K562 (cell line): ENCODE data around the gene ST7. TPM values are rescaled to one million over a fixed set of nuclear protein-coding genes. Genes with fewer than 3 reads are reported as not detected.

ENCODE experiments used
- ATAC-seq: fragments of 200-7000 bp; cut with Tn5 transposase; 3 replicates; pipeline ENCODE4 v1.9.1; 2020; ENCODE audit warnings: moderate library complexity
- BruUV-seq: library from RNA; stranded (reverse); fragments of 400-500 nt; replicated peaks from 2 replicates; lab custom pipeline; 2021; lab: Mats Ljungman, UMichigan
- CTCF ChIA-PET: fragments of 300-600 bp; formaldehyde crosslinking; extraction: SDS; loops from one replicate; lab custom pipeline; 2021; ENCODE audit warnings: low intra/inter-chr PET ratio; lab: Yijun Ruan, JAX
- POLR2A ChIA-PET: fragments of 300-600, 350-650 bp; sonication (Branson Sonifier 250); formaldehyde crosslinking; extraction: SDS; loops from one replicate; lab custom pipeline; 2021; ENCODE audit warnings: antibody characterized with exemption, inconsistent platforms; lab: Yijun Ruan, JAX
- DNase-seq, 4 experiments: peaks; one replicate each; pipeline versions ENCODE4 v3.0.0 to v3.0.0-alpha.2; 2011 to 2018; ENCODE audit warnings: low spot score in 3 of 4, mixed read lengths in 3 of 4; ENCODE audit errors: extremely low read depth in 1 of 4
- FAIRE-seq: peaks from 2 replicates; lab custom pipeline; 2011; peaks lifted over from hg19 to GRCh38; lab: Jason Lieb, UNC
- H2AFZ ChIP-seq: 2 replicates; pipeline ENCODE4 v1.6.0; 2011; ENCODE audit warnings: low read depth, low read length, control low read depth, inconsistent platforms
- H3K27ac ChIP-seq: fragments of 200-600 bp; 3 replicates; pipeline ENCODE4 v1.8.0; 2011; ENCODE audit warnings: low read depth, mild to moderate bottlenecking, control low read depth, inconsistent platforms, low read length, moderate library complexity, mixed read lengths; ENCODE audit errors: extremely low read depth
- H3K27me3 ChIP-seq, 2 experiments: fragments of 300-600 bp in 1 of 2; 2 replicates in 1 of 2; 3 replicates in 1 of 2; pipeline versions ENCODE4 v1.6.0 to v1.8.0; 2011; ENCODE audit warnings: inconsistent platforms in 2 of 2, low read length in 2 of 2, mild to moderate bottlenecking in 1 of 2, mixed read lengths in 1 of 2, moderate library complexity in 1 of 2; ENCODE audit not compliant: control insufficient read depth in 2 of 2, insufficient read depth in 2 of 2
- H3K36me3 ChIP-seq: fragments of 300-600 bp; 3 replicates; pipeline ENCODE4 v1.8.0; 2011; ENCODE audit warnings: mild to moderate bottlenecking, low read length, inconsistent platforms; ENCODE audit not compliant: control insufficient read depth, insufficient read depth
- H3K4me1 ChIP-seq, 2 experiments: fragments of 200-600 bp in 1 of 2; replicated peaks in 1 of 2; 2 replicates in 1 of 2; 3 replicates in 1 of 2; pipeline versions ENCODE4 v1.5.1 to v1.8.0; 2011; ENCODE audit warnings: inconsistent platforms in 2 of 2, low read length in 2 of 2, mild to moderate bottlenecking in 1 of 2, mixed read lengths in 1 of 2, moderate library complexity in 1 of 2; ENCODE audit not compliant: control insufficient read depth in 2 of 2, insufficient read depth in 2 of 2
- H3K4me2 ChIP-seq: 2 replicates; pipeline ENCODE4 v1.6.1; 2011; ENCODE audit warnings: low read length, control low read depth, inconsistent platforms, mixed read lengths; ENCODE audit not compliant: insufficient read depth
- H3K4me3 ChIP-seq: fragments of 200-600 bp; sonication (generic), shearing (Covaris generic); 2 replicates; pipeline ENCODE4 v1.5.1; 2016; ENCODE audit warnings: control low read depth, inconsistent platforms
- H3K79me2 ChIP-seq: fragments of 200-600 bp; 3 replicates; pipeline ENCODE4 v1.8.0; 2011; ENCODE audit warnings: low read length, inconsistent platforms; ENCODE audit not compliant: control insufficient read depth, insufficient read depth
- H3K9ac ChIP-seq, 2 experiments: 2 replicates each; pipeline versions ENCODE4 v1.6.0 to v1.6.1; 2011; ENCODE audit warnings: low read depth in 2 of 2, low read length in 2 of 2, control low read depth in 1 of 2, inconsistent platforms in 1 of 2, mild to moderate bottlenecking in 1 of 2, mixed read lengths in 1 of 2; ENCODE audit not compliant: insufficient read depth in 1 of 2
- H3K9me1 ChIP-seq: one replicate; pipeline ENCODE4 v1.6.0; 2011; ENCODE audit warnings: inconsistent platforms, mild to moderate bottlenecking, low read length, moderate library complexity; ENCODE audit not compliant: control insufficient read depth, insufficient read depth
- H3K9me3 ChIP-seq: replicated peaks from 2 replicates; pipeline ENCODE4 v1.5.1; 2011; ENCODE audit warnings: low read depth, low read length, inconsistent platforms; ENCODE audit not compliant: control insufficient read depth, insufficient read depth
- H4K20me1 ChIP-seq: replicated peaks from 2 replicates; pipeline ENCODE4 v1.6.1; 2011; ENCODE audit warnings: low read length, inconsistent platforms, mixed read lengths; ENCODE audit not compliant: control insufficient read depth, insufficient read depth
- BACH1 ChIP-seq: fragments of 200-800 bp; sonication (Bioruptor generic); IDR thresholded peaks from 2 replicates; pipeline ENCODE4 v1.6.1; 2016; ENCODE audit warnings: missing genetic modification characterization, missing compliant biosample characterization
- BCL6 ChIP-seq: fragments of 250-450 bp; sonication (Bioruptor Pico); IDR thresholded peaks from 2 replicates; pipeline ENCODE4 v1.4.0; 2020
- CTBP1 ChIP-seq: fragments of 450-650 bp; IDR thresholded peaks from 2 replicates; pipeline ENCODE4 v1.6.1; 2016; ENCODE audit warnings: borderline replicate concordance
- CXXC5 ChIP-seq: fragments of 250-450 bp; sonication (Bioruptor Pico); IDR thresholded peaks from 2 replicates; pipeline ENCODE4 v1.8.0; 2022; ENCODE audit warnings: inconsistent platforms, mild to moderate bottlenecking, moderate library complexity
- EHMT2 ChIP-seq: fragments of 450-650 bp; IDR thresholded peaks from 2 replicates; pipeline ENCODE4 v1.6.1; 2018; ENCODE audit warnings: antibody characterized with exemption
- GTF2F1 ChIP-seq: IDR thresholded peaks from 2 replicates; pipeline ENCODE4 v1.6.1; 2011; ENCODE audit warnings: low read depth, low read length, improper control_type of control experiment
- NCOA4 ChIP-seq: fragments of 450-650 bp; IDR thresholded peaks from 2 replicates; pipeline ENCODE4 v1.6.1; 2018; ENCODE audit warnings: mild to moderate bottlenecking; ENCODE audit not compliant: partially characterized antibody
- TCF7L2 ChIP-seq: fragments of 150-350 bp; IDR thresholded peaks from 2 replicates; pipeline ENCODE4 v1.6.1; 2016; ENCODE audit warnings: low read depth, mild to moderate bottlenecking, low read length, moderate library complexity
- ZEB2 ChIP-seq: fragments of 450-650 bp; IDR thresholded peaks from 2 replicates; pipeline ENCODE4 v1.6.1; 2016
- WGBS: fragments of 100-300 bp; shearing (Covaris generic); methylation state at CpG from one replicate; pipeline ENCODE4 v1.1.6; 2016; ENCODE audit warnings: low coverage, mixed read lengths; ENCODE audit not compliant: insufficient coverage; ENCODE audit errors: missing lambda C conversion rate; 5-methylcytosine and 5-hydroxymethylcytosine counted together
- in situ Hi-C: fragments of 300-500 bp; cut with MboI; formaldehyde crosslinking; loops from 4 replicates; pipeline ENCODE4 v1.15.0; 2018; ENCODE audit warnings: inconsistent platforms, mixed read lengths
- intact Hi-C: fragments of 100-400 bp; cut with micrococcal nuclease; formaldehyde crosslinking; loops from 2 replicates; pipeline ENCODE4 v1.14.2; 2022
- polyA plus RNA-seq, 8 experiments: library from polyadenylated mRNA; depleted of rRNA in 4 of 8; stranded (reverse) in 5 of 8; unstranded in 3 of 8; fragments of >200 nt; fragmentation: Nextera tagmentation in 2 of 8; fragmentation: Illumina TruSeq in 1 of 8; extraction: Ambion mirVana in 2 of 8; extraction: Trizol in 1 of 8; gene quantifications; 2 replicates each; pipeline versions ENCODE4 v1.2.1 to v1.2.3, GENCODE V29; 2011 to 2014; ENCODE audit warnings: inconsistent platforms in 1 of 8, missing spikeins in 1 of 8
- total RNA-seq, 7 experiments: library from RNA; depleted of rRNA in 6 of 7; stranded (reverse); fragments of >200 nt in 6 of 7; fragmentation: Illumina TruSeq in 2 of 7; extraction: Trizol in 2 of 7; gene quantifications; 2 replicates each; pipeline versions ENCODE4 v1.2.1 to v1.2.3, GENCODE V29; 2011 to 2021; ENCODE audit warnings: low replicate concordance in 1 of 7
- TF ChIP-seq, protein P1 (sequence below), 2 experiments: IDR thresholded peaks in 1 of 2; conservative IDR thresholded peaks in 1 of 2; 2 replicates each; pipeline ENCODE4 v1.6.1; 2016; ENCODE audit warnings: low read depth in 2 of 2, mild to moderate bottlenecking in 1 of 2, missing compliant biosample characterization in 1 of 2, missing genetic modification characterization in 1 of 2, moderate library complexity in 1 of 2
- TF ChIP-seq, protein P2 (sequence below): fragments of 250-450 bp; sonication (Bioruptor Pico); IDR thresholded peaks from 2 replicates; pipeline ENCODE4 v1.9.0; 2021; ENCODE audit warnings: mild to moderate bottlenecking, inconsistent platforms

Gene ST7
- total and polyA plus RNA-seq, 9 of the 15 experiments (the other 6 are each of a cell fraction or from before 2014, with no cell fraction given), result 23.9 to 56.3 (median 36.9) TPM

DNA sequence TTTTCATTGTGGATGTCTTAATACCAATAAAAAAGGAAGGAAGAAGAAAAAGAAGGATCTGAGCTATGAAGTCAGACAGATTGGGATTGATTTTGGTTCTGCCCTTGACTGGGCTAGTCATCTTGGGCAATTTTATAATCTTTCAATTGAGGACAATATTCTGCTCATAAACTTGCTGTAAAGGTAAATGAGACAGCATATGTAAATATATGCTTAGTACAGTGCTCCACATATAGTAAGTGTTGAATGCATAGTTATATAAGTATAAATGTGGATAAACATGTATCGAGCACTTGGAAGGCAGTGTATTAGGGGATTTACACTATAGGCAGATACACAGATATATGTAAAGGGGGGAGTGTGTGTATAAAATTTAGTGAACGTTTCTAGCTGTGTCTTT, 85.1 kb downstream of the ST7 start:
- in situ Hi-C loops, result no loop called here
- CTCF ChIA-PET, result no interaction called here

More for the DNA sequence above, 85.1 kb downstream of the ST7 start:
- Histone ChIP-seq H3K4me2 (no peak overlapping the region), H3K9me3 (no peaks in the 10 kb centered on the region), H3K9me1 (no peaks in the 10 kb centered on the region), H2AFZ (no peak overlapping the region), H3K27me3 (no peaks in the 10 kb centered on the region), H3K27ac (no peak overlapping the region), H3K4me1 (peaks cover 0 to 3% of the 10 kb centered on the region in 2 experiments; a peak in 2 of 5 replicates), H3K36me3 (peaks cover 21% of the 10 kb centered on the region), H4K20me1 (0 out of 2 replicates have a peak, but pooled peaks cover 4% of the 10 kb centered on the region), H3K4me3 (no peak overlapping the region), H3K79me2 (peaks cover 71% of the 10 kb centered on the region), H3K9ac (no peak overlapping the region)
- ATAC-seq (no peak), FAIRE-seq (no peak), DNase-seq (no peak)
- intact Hi-C loops, result no loop called here
- WGBS, result 68% methylated on average over 2 of the region's 2 CpGs
- no peak for TF ChIP-seq ZEB2
- TF ChIP-seq CXXC5, result no peak
- TF ChIP-seq EHMT2, result no peak
- TF ChIP-seq GTF2F1, result no peak
- TF ChIP-seq, protein P1, sequence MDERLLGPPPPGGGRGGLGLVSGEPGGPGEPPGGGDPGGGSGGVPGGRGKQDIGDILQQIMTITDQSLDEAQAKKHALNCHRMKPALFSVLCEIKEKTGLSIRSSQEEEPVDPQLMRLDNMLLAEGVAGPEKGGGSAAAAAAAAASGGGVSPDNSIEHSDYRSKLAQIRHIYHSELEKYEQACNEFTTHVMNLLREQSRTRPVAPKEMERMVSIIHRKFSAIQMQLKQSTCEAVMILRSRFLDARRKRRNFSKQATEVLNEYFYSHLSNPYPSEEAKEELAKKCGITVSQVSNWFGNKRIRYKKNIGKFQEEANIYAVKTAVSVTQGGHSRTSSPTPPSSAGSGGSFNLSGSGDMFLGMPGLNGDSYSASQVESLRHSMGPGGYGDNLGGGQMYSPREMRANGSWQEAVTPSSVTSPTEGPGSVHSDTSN (CRISPR knock-in tag; IDR thresholded peaks at IDR 0.05; ENCODE audit: low read depth), result no peak
- TF ChIP-seq, protein P1 (tag; conservative IDR thresholded peaks at IDR 0.05; ENCODE audit: low read depth), result no peak
- no peak for TF ChIP-seq CTBP1
- no peak for TF ChIP-seq BCL6
- TF ChIP-seq BACH1 (tag), result no peak
- TF ChIP-seq, protein P2, sequence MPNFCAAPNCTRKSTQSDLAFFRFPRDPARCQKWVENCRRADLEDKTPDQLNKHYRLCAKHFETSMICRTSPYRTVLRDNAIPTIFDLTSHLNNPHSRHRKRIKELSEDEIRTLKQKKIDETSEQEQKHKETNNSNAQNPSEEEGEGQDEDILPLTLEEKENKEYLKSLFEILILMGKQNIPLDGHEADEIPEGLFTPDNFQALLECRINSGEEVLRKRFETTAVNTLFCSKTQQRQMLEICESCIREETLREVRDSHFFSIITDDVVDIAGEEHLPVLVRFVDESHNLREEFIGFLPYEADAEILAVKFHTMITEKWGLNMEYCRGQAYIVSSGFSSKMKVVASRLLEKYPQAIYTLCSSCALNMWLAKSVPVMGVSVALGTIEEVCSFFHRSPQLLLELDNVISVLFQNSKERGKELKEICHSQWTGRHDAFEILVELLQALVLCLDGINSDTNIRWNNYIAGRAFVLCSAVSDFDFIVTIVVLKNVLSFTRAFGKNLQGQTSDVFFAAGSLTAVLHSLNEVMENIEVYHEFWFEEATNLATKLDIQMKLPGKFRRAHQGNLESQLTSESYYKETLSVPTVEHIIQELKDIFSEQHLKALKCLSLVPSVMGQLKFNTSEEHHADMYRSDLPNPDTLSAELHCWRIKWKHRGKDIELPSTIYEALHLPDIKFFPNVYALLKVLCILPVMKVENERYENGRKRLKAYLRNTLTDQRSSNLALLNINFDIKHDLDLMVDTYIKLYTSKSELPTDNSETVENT (CRISPR knock-in tag), result no peak
- no peak for TF ChIP-seq NCOA4
- TF ChIP-seq TCF7L2, result no peak
- POLR2A ChIA-PET, result interaction anchor here (1.5 to 1.9 kb wide), 2 partner anchors 14 to 19 kb away, joined by 3 to 11 read pairs; no protein-coding TSS in a partner anchor
- BruUV-seq, result no TSS peak
